ENCODE data around the gene EDIL3. TPM values are rescaled to one million over a fixed set of nuclear protein-coding genes. Genes with fewer than 3 reads are reported as not detected.

Gene EDIL3
- total RNA-seq, 2 experiments from 2014 or later: not detected

DNA sequence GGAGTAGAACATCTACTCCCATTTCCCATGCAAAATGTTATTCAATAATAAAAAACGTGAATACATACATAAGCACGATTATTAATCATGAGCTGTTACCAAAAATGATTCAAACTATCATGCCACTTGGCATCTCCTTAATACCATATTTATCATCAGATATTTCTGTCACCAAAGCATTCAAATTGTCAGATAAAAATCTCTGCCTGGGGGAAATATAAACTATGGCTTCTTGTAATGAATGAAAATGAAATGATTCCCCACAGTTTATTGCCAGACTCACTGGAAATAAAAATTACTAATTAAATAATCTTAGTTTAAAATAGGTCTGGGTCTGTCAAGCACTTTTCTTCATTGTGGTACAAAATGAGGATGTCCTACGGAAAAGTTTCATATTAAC is 265.4 kb downstream of the EDIL3 start:
- no peak for TF ChIP-seq EZH2phosphoT487 (IDR thresholded peaks at IDR 0.05; ENCODE audit: borderline replicate concordance, low read depth, low read length)
- TF ChIP-seq, protein P1, sequence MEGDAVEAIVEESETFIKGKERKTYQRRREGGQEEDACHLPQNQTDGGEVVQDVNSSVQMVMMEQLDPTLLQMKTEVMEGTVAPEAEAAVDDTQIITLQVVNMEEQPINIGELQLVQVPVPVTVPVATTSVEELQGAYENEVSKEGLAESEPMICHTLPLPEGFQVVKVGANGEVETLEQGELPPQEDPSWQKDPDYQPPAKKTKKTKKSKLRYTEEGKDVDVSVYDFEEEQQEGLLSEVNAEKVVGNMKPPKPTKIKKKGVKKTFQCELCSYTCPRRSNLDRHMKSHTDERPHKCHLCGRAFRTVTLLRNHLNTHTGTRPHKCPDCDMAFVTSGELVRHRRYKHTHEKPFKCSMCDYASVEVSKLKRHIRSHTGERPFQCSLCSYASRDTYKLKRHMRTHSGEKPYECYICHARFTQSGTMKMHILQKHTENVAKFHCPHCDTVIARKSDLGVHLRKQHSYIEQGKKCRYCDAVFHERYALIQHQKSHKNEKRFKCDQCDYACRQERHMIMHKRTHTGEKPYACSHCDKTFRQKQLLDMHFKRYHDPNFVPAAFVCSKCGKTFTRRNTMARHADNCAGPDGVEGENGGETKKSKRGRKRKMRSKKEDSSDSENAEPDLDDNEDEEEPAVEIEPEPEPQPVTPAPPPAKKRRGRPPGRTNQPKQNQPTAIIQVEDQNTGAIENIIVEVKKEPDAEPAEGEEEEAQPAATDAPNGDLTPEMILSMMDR (conservative IDR thresholded peaks at IDR 0.05; ENCODE audit: low read length): no peak
- Histone ChIP-seq H2AFZ (ENCODE audit: low read length) (no peak overlapping the region), H3K4me3 (ENCODE audit: low read depth, low read length, poor library complexity, severe bottlenecking) (no peak overlapping the region), H3K27ac (ENCODE audit: low read depth, low read length, poor library complexity, severe bottlenecking) (no peak overlapping the region), H3K9me2 (ENCODE audit: insufficient read depth, low read length) (no peaks in the 10 kb centered on the region), H3K4me2 (ENCODE audit: low read length) (no peak overlapping the region), H3K36me3 (ENCODE audit: insufficient read depth, low read length) (no peaks in the 10 kb centered on the region), H3K4me1 (ENCODE audit: insufficient read depth, low read length, poor library complexity, severe bottlenecking) (no peaks in the 10 kb centered on the region), H3K9me3 (ENCODE audit: low read length) (no peaks in the 10 kb centered on the region), H3K79me2 (ENCODE audit: insufficient read depth, low read depth, low read length) (no peaks in the 10 kb centered on the region), H4K20me1 (ENCODE audit: insufficient read depth, low read length) (no peaks in the 10 kb centered on the region)
- DNase-seq (ENCODE audit: low spot score): no peak
- POLR2A ChIA-PET: interaction anchor here (0.7 to 1.9 kb wide), 2 partner anchors 9 to 591 kb away, joined by 4 to 5 read pairs; no protein-coding TSS in a partner anchor
- CTCF ChIA-PET (ENCODE audit: unreplicated experiment): no interaction called here
- BruUV-seq (replicated peaks): no TSS peak
- intact Hi-C loops (cut with micrococcal nuclease; ENCODE audit: unreplicated experiment): no loop called here

DNA sequence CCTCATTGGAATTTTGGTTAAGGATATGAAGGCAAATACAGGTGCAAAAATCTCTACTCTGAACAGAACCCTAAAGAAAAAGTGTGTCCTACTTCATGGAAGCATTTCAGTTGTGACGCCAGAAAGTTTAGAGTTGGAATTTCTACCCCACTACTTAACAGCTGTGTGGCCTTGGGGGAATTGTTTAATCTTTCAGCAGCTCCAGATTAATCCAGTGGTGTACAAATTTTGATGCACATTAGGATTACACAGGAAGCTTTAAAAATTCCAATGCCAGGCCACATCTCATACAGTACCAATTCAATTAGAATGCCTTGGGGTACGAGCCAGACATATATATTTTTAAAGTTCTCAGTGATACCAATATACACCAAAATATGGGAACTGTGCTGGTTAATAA is 266.1 kb downstream of the EDIL3 start:
- BruUV-seq (replicated peaks): no TSS peak
- CTCF ChIA-PET (ENCODE audit: unreplicated experiment): no interaction called here

DNA sequence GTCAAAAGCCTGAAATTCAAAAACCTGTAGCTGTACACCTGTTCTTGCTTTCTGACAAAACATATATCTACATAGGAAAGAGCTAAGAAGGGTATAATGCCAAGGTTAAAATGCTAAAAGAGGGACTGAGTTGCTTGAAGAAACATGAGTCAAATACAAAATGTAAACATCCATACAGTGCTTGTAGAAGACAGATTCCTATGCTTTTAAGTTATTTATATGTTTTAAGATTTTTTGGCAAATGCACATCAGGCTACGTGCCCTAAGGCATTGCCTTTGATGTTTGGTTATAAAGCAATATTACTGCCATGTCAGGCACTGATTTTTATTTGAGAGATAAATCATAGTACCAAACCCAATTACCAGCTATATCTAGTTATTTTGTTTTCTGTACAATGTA is 269.0 kb downstream of the EDIL3 start:
- H3K9me2 ChIP-seq (ENCODE audit: insufficient read depth, low read length): no peaks in the 10 kb centered on the region
- TF ChIP-seq, protein P1 (conservative IDR thresholded peaks at IDR 0.05; ENCODE audit: low read length): no peak
- no peak for TF ChIP-seq EZH2phosphoT487 (IDR thresholded peaks at IDR 0.05; ENCODE audit: borderline replicate concordance, low read depth, low read length)
- no peaks in the 10 kb centered on the region for H3K79me2 ChIP-seq (ENCODE audit: insufficient read depth, low read depth, low read length)
- intact Hi-C loops (cut with micrococcal nuclease; ENCODE audit: unreplicated experiment): no loop called here
- no peak overlapping the region for H3K4me2 ChIP-seq (ENCODE audit: low read length)
- no peaks in the 10 kb centered on the region for H3K9me3 ChIP-seq (ENCODE audit: low read length)
- DNase-seq (ENCODE audit: low spot score): no peak
- no peaks in the 10 kb centered on the region for H3K4me1 ChIP-seq (ENCODE audit: insufficient read depth, low read length, poor library complexity, severe bottlenecking)
- H2AFZ ChIP-seq (ENCODE audit: low read length): no peak overlapping the region
- ChIA-PET CTCF (ENCODE audit: unreplicated experiment) (no interaction called here), POLR2A (interaction anchor here (0.6 to 1.2 kb wide), 3 partner anchors 11 to 71 kb away, joined by 3 to 6 read pairs (median 3); no protein-coding TSS in a partner anchor)
- no peak overlapping the region for H3K4me3 ChIP-seq (ENCODE audit: low read depth, low read length, poor library complexity, severe bottlenecking)
- H4K20me1 ChIP-seq (ENCODE audit: insufficient read depth, low read length): no peaks in the 10 kb centered on the region
- no TSS peak for BruUV-seq (replicated peaks)
- no peaks in the 10 kb centered on the region for H3K36me3 ChIP-seq (ENCODE audit: insufficient read depth, low read length)
- no peak overlapping the region for H3K27ac ChIP-seq (ENCODE audit: low read depth, low read length, poor library complexity, severe bottlenecking)

More for the DNA sequence above, 266.1 kb downstream of the EDIL3 start:
- Histone ChIP-seq H3K4me2 (ENCODE audit: low read length) (no peak overlapping the region), H3K9me3 (ENCODE audit: low read length) (no peaks in the 10 kb centered on the region), H3K4me1 (ENCODE audit: insufficient read depth, low read length, poor library complexity, severe bottlenecking) (no peaks in the 10 kb centered on the region), H3K36me3 (ENCODE audit: insufficient read depth, low read length) (no peaks in the 10 kb centered on the region), H4K20me1 (ENCODE audit: insufficient read depth, low read length) (no peaks in the 10 kb centered on the region), H3K9me2 (ENCODE audit: insufficient read depth, low read length) (no peaks in the 10 kb centered on the region), H3K79me2 (ENCODE audit: insufficient read depth, low read depth, low read length) (no peaks in the 10 kb centered on the region), H2AFZ (ENCODE audit: low read length) (no peak overlapping the region), H3K4me3 (ENCODE audit: low read depth, low read length, poor library complexity, severe bottlenecking) (no peak overlapping the region), H3K27ac (ENCODE audit: low read depth, low read length, poor library complexity, severe bottlenecking) (no peak overlapping the region)
- TF ChIP-seq EZH2phosphoT487 (IDR thresholded peaks at IDR 0.05; ENCODE audit: borderline replicate concordance, low read depth, low read length): no peak
- TF ChIP-seq, protein P1 (conservative IDR thresholded peaks at IDR 0.05; ENCODE audit: low read length): no peak
- intact Hi-C loops (cut with micrococcal nuclease; ENCODE audit: unreplicated experiment): no loop called here
- no peak for DNase-seq (ENCODE audit: low spot score)
- POLR2A ChIA-PET: interaction anchor here (0.9 to 1.9 kb wide), 3 partner anchors 8 to 29 kb away, joined by 4 to 5 read pairs (median 4); no protein-coding TSS in a partner anchor
